T-helper 2 cell treated with Interferon-gamma antibody and Interleukin-4, amounts not matched to agents 100 ng/mL and 5 ng/mL, for 36 hours (primary cell): ENCODE data around the gene IGF1R. TPM values are rescaled to one million over a fixed set of nuclear protein-coding genes. Genes with fewer than 3 reads are reported as not detected.

Source experiments
- intact Hi-C: fragments of 100-400 bp; cut with micrococcal nuclease; formaldehyde crosslinking; loops from one replicate; pipeline ENCODE4 v1.15.1; 2023
- total RNA-seq: library from RNA; stranded (reverse); gene quantifications from 2 replicates; pipeline ENCODE4 v1.2.3, GENCODE V29; 2022

Gene IGF1R
- total RNA-seq, 1 donor from 2014 or later, result 21.3 TPM

GRCh38 chr15:98723195-98723594, 74.9 kb downstream of the IGF1R start:
- intact Hi-C loops, result no loop called here

GRCh38 chr15:98724048-98724447, 75.7 kb downstream of the IGF1R start:
- intact Hi-C loops, result no loop called here

DNA sequence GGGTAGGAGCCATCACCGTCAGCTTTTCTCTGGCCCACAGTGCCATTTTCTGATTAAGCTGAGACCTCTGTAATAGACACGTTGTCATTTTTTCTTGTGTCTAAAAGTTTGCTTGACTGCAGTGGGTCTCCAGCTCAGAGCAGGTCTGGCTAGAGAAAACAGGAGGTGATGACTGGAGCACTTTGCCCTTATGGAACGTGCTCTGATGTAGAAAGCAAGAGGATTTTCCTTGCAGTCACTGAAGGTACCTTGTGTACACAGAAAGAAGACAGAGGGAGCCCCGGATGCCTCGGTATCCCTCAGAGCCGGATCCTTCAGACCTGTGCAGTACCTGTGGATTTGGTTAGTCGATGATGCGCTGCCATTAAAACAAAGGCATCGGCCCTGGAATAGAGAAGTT, 76.2 kb downstream of the IGF1R start:
- intact Hi-C loops, result no loop called here

- intact Hi-C loops, result no loop called here
These were observed 77.5 kb downstream of the IGF1R start for GRCh38 chr15:98725874-98726273.

DNA sequence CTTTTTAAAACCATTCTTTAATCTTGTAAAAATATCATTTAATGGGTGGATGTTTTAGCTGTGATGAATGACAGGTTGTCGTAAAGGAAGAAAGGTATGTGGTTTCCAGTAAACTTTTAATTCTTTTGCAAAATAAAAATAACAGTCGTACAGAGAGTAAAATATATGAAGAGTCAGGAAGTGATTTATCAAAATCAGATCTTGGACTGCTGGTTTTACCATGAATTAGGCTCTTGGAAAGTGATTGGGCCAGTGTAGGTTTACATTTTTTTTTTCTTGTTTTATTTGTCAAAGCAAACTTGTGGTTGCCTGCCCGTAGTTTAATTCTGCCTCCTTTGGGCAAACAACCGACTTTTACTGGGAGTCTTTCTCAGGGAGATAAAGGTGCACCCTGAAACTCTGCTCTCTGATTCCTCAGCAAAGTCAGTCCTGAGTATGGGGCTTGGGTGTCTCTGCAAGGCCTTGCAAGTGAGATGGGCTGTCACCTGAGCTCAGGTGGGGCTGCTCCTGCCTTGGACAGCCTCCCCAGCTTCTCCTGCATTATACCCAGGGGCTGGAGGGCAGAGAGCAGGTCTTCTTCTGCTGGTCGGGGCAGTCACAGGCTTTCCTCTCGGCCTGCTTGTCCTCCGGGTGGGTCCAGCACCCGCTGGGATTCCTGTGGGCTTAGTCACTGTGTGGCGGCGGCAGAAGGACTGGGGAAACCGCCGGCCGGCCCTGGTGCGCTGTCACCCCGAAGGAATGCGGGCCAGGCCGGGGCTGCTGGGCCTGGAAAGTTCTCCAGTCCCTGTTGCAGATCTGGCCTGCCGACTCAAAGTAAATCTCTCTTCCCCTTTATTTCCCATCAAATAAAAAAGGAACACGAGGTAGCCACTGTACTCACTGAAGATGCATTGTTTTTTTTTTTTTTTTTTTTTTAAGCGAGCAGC, 79.0 kb downstream of the IGF1R start:
- intact Hi-C loops, result no loop called here

DNA sequence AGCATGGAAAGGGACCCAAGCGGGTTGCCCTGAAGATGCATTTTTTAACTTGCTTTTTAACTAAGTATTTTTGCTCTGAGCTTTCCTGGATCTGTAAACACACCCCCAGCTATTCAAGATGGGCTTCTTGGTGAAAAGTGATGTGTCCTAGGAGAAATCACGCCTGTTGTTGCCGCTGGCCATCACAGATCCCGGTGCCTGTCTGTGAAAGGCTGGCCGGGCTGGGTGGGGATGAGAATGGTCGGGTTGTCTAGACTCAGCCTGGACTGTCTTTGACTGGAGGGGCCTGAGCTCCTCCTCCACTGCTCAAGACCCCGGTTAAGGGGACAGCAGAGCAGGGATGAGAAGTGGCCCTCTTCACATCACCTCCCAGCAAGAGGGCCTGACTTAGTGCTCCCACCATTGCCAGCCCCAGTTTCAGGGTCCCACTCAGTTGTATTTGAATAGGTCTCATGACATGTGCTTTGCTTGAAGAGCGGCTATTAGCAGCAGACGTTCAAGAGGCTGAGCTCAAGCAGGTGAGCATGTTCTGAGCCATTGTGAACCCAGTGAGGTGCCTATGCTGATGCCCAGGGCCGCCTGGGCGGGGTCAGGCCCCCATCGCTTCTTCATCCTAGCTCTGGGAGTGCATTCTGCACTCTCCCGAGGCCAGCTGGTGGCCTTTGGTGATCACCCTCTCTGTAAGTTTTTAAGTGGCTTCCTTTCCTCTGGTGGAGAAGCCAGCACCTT, 79.9 kb downstream of the IGF1R start:
- intact Hi-C loops, result no loop called here

GRCh38 chr15:98728811-98729160, 80.4 kb downstream of the IGF1R start:
- intact Hi-C loops, result no loop called here

- intact Hi-C loops, result no loop called here
These were observed 81.2 kb downstream of the IGF1R start for GRCh38 chr15:98729446-98730042.

DNA sequence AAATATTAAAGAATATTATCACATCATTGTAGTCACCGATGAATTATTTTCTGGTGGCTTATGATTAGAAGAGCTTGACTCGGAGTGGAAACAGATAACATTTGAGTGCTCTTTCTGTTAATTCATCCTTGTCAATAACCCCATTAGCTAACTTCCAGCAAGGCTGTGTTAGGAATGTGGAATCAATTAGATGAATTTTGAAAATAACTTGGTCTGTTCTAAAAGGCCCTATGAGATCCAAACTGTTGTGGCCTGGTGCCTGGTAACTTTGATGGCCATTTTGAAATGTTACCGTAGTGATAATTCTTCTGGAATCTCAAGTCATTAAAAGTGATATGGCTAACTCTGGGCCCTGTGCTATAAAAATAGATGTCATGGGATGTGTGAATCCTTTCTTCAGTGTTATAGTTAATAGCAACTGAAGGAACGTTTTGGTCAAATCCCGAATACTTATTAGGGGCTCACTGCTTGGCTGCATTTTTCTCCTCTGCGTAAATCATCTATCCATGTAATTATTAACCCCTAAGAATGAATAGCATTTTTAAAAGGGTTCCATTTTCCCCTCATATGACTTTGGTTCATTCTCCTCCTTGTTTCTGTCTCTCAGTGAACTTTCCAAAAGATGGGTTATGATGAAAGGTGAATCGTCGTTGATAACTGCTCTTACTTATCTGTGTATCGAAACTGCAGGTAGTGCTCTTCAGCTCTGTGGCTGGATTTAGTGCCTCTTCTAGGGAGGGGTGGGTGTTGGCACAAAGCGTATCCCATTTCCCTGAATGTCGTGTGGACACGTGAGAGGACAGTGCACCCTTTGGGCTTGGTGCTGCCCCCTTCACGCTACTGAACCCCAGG, 82.7 kb downstream of the IGF1R start:
- intact Hi-C loops, result no loop called here

GRCh38 chr15:98731712-98732450, 83.5 kb downstream of the IGF1R start:
- intact Hi-C loops, result no loop called here

DNA sequence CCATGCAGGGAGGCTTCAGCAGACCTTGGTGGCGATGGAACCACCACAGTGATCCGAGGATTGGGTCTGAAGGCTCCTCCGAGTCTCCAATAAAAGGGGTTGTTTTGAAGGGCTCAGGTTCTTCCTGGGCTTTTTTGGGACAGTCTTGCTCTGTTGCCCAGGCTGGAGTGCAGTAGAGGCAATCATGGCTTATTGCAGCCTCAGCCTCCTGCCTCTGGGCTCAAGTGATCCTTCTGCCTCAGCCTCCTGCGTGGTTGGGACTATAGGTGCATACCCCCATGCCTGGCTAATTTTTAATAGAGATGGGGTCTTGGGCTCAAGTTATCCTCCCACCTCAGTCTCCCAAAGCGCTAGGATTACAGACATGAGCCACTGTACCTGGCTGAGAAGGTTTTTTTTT, 84.8 kb downstream of the IGF1R start:
- intact Hi-C loops, result no loop called here

DNA sequence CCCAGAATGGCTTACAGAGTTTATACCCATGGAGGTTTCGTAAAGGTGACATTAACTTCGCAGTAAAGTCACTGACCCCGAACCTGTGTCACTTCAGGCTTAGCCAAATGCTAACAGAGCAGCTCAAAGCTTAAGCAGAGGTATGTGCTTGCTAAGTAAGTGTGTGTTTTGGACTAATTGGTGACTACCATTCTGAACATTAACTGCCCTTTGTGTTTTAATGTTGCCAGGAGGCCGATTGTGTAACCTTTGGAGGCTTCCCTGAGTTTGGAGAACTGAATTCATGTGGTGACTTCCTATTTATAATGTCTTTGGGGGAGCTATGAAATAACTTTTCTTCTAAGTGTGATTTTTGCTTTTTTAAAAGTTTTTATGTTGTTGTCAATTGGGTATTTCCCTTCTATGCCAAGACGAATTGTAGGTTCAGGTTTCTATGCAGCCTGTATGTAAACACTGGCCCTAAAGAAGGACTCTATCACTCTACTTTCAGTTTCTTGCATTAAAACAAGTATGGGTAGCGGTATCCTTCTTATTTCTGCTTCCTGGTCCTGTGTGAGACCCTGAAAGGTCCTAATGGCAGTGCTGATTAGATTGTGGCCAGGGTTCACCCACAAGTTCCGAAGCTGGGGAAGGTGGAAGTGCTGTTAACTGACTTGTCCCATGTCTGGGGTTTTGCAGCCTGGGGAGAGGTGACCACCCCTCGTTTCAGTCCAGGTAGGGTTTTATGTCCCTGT, 86.3 kb downstream of the IGF1R start:
- intact Hi-C loops, result no loop called here

DNA sequence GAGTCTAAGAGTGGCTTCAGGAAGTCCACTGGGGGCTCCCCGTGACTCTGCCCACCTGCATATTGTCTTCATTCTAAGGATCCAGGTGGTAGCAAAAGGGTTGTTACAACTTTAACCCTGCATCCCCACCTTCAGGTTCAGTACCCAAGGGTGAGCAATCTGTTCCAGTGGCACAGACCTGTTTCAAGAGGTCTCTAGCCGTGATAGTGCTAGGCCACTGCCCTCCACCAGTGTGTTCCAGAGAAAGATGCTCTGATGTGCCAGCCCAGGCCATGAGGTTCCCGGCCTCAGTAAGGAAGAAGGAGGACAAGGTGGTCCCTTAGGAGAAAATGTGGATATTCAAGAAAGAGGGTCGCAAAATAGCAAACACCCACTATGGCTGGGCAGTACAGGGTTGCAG, 87.0 kb downstream of the IGF1R start:
- intact Hi-C loops, result no loop called here

DNA sequence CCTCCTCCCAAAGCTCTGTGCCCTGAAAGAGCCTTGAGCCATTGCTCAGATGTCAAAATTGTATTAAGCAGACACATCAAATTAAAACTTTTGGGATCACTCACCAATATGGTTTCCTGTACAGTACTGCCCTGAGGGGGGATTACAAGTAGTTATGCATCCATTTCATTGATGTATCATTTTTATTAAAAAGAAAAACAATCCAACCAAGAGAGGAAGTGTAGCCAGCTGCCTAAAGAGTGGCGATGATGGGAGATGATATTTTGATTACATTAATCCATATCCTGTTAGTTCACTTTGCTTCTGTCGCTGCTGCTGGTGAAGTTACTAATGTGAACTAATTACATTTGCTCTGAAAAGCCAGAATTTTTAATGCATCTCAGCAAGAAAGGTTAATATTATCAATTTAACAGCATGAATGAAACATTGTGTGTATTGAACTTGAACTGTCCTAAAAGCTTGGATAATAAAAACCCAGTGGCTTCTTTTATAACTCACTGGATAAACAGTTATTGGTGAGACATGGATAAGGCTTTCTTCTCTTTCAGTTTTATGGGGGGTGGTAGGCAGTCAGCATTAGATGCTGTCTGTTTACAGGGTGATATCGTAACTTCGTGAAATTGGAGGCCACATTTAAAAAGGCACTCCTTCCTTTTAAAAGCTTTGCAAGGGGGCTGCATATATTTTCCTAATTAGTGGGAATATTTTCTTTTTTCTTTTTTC, 87.7 kb downstream of the IGF1R start:
- intact Hi-C loops, result no loop called here

- intact Hi-C loops, result no loop called here
These were observed 88.8 kb downstream of the IGF1R start for GRCh38 chr15:98737159-98737558.

DNA sequence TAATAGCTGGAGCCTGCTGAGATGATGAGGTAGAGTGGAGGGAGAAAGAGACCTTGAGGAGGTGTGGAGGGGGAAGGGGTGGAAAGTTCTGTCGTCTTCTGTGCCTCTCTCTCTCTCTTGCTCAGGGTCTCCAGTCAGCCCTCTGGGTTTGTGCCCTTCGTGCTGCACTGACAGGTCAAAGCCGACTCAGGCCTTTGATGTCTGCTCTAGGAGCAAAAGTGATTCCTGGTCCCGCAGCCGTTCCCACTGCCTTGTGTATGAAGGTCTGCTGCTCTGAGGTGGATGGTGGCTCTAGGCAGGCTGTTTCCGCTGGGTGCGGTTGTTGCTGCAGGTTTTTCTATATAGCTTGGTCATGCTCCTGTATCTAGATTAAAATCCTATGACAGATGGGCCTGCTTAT, 89.4 kb downstream of the IGF1R start:
- intact Hi-C loops, result no loop called here

GRCh38 chr15:98738689-98739401, 90.5 kb downstream of the IGF1R start:
- intact Hi-C loops, result no loop called here

GRCh38 chr15:98740295-98740694, 92.0 kb downstream of the IGF1R start:
- intact Hi-C loops, result no loop called here

DNA sequence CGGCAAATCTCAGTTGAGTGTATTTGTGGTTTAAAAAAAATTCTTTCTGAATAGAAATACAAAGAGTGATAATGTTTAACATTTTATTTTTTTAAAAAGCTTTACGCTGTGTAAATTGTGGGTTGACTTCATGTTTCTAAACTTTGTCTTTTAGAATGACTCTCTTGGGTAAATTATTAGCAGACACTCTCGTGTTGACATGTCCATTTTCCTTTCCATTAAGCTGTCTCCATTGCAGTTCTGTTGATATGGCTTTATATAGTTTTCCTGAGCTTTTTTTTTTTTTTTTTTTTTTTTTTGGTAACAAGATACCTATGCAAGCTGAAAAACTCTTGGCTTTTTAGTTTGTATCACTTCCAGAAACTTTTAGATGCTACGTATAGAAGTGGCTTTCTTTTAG, 92.6 kb downstream of the IGF1R start:
- intact Hi-C loops, result no loop called here
